B cell (primary cell): ENCODE results near the gene WDR73. TPM values are rescaled to one million over a fixed set of nuclear protein-coding genes. Genes with fewer than 3 reads are reported as not detected.
A peak's percentile ranks its signal among the peaks of the same experiment; 100 is the strongest.
"Not testable (repeated sequence)": the region's sequence is repeated elsewhere in the genome, so short reads cannot be mapped to it uniquely, and the experiment has no call there.

ENCODE experiments used
- ATAC-seq: fragments of 200-7000 bp; cut with Tn5 transposase; one replicate; pipeline ENCODE4 v1.10.0; 2021; ENCODE audit warnings: low read depth, mild to moderate bottlenecking, moderate number of reproducible peaks, moderate library complexity
- CTCF ChIA-PET: fragments of 350-600 bp; sonication (Branson Sonifier 250); formaldehyde crosslinking; loops from one replicate; lab custom pipeline; 2021; ENCODE audit warnings: antibody characterized with exemption, inconsistent platforms; lab: Charles Lee
- POLR2A ChIA-PET: fragments of 350-600 bp; sonication (Branson Sonifier 250); formaldehyde crosslinking; loops from one replicate; lab custom pipeline; 2021; ENCODE audit warnings: antibody characterized with exemption; lab: Charles Lee
- DNase-seq: peaks from one replicate; pipeline ENCODE4 v3.0.0; 2013
- H2AFZ ChIP-seq: 2 replicates; pipeline ENCODE4 v1.6.1; 2012; ENCODE audit warnings: mild to moderate bottlenecking, low read depth, low read length; ENCODE audit not compliant: insufficient read depth, poor library complexity, severe bottlenecking
- H3K27ac ChIP-seq, 2 donors: 1 replicate in 1 of 2; 2 replicates in 1 of 2; pipeline ENCODE4 v1.5.1; 2012 to 2013; ENCODE audit warnings: low read length in 2 of 2, mild to moderate bottlenecking in 2 of 2, moderate library complexity in 1 of 2
- H3K27me3 ChIP-seq, 4 experiments: fragments of 200-600 bp in 1 of 4; sonication (generic) in 1 of 4; replicated peaks in 1 of 4; 1 replicate in 2 of 4; 2 replicates in 2 of 4; pipeline versions ENCODE4 v1.6.1 to v1.7.0; 2013 to 2016; ENCODE audit warnings: low read length in 3 of 4, mild to moderate bottlenecking in 2 of 4, mixed read lengths in 1 of 4, moderate library complexity in 1 of 4; ENCODE audit not compliant: insufficient read depth in 4 of 4, control insufficient read depth in 3 of 4; ENCODE audit errors: control extremely low read depth in 1 of 4
- H3K36me3 ChIP-seq, 2 experiments: replicated peaks in 1 of 2; 1 replicate in 1 of 2; 2 replicates in 1 of 2; pipeline versions ENCODE4 v1.6.1 to v1.7.1; 2013; ENCODE audit warnings: low read length in 1 of 2; ENCODE audit not compliant: insufficient read depth in 2 of 2, control insufficient read depth in 1 of 2; ENCODE audit errors: control extremely low read depth in 1 of 2, extremely low read depth in 1 of 2
- H3K4me1 ChIP-seq, 2 donors: fragments of 200-600 bp in 1 of 2; sonication (generic) in 1 of 2; 1 replicate in 1 of 2; 2 replicates in 1 of 2; pipeline versions ENCODE4 v1.5.1 to v1.6.1; 2013 to 2017; ENCODE audit warnings: low read length in 2 of 2; ENCODE audit not compliant: control insufficient read depth in 2 of 2, insufficient read depth in 2 of 2
- H3K4me2 ChIP-seq: replicated peaks from 2 replicates; pipeline ENCODE3; 2012; ENCODE audit warnings: mild to moderate bottlenecking, low read depth, low read length; ENCODE audit not compliant: poor library complexity, severe bottlenecking
- H3K4me3 ChIP-seq, 5 experiments: fragments of 200-600 bp in 1 of 5; sonication (generic) in 1 of 5; 1 replicate in 3 of 5; 2 replicates in 2 of 5; pipeline versions ENCODE4 v1.5.1 to v1.7.0; 2011 to 2016; ENCODE audit warnings: low read length in 4 of 5, mild to moderate bottlenecking in 4 of 5, low read depth in 2 of 5, control low read depth in 1 of 5, moderate library complexity in 1 of 5; ENCODE audit not compliant: insufficient read depth in 1 of 5; ENCODE audit errors: control extremely low read depth in 1 of 5, extremely low read depth in 1 of 5
- H3K79me2 ChIP-seq: fragments of 200-600 bp; sonication (generic); one replicate; pipeline ENCODE4 v1.6.0; 2016; ENCODE audit warnings: low read length; ENCODE audit not compliant: control insufficient read depth, insufficient read depth
- H3K9ac ChIP-seq: fragments of 200-600 bp; sonication (generic); 2 replicates; pipeline ENCODE4 v1.6.1; 2017; ENCODE audit warnings: mild to moderate bottlenecking, low read length, moderate library complexity
- H3K9me3 ChIP-seq, 3 donors: one replicate each; pipeline versions ENCODE4 v1.6.1 to v1.7.1; 2013; ENCODE audit warnings: low read length in 2 of 3; ENCODE audit not compliant: control insufficient read depth in 2 of 3, insufficient read depth in 1 of 3; ENCODE audit errors: control extremely low read depth in 1 of 3
- H4K20me1 ChIP-seq: 2 replicates; pipeline ENCODE4 v1.6.0; 2012; ENCODE audit warnings: mild to moderate bottlenecking, low read length; ENCODE audit not compliant: insufficient read depth, control insufficient read depth, poor library complexity, severe bottlenecking
- H3K27ac Mint-ChIP-seq: one replicate; pipeline ENCODE4 v1.8.0; 2021; ENCODE audit warnings: mixed read lengths
- H3K27me3 Mint-ChIP-seq: one replicate; pipeline ENCODE4 v1.8.0; 2021; ENCODE audit warnings: mixed read lengths
- H3K4me1 Mint-ChIP-seq: one replicate; pipeline ENCODE4 v1.8.0; 2021; ENCODE audit warnings: mixed read lengths
- H3K4me3 Mint-ChIP-seq: one replicate; pipeline ENCODE4 v1.8.0; 2021; ENCODE audit warnings: mixed read lengths
- H3K9me3 Mint-ChIP-seq: one replicate; pipeline ENCODE4 v1.8.0; 2022; ENCODE audit warnings: mixed read lengths; ENCODE audit not compliant: insufficient read depth
- CTCF ChIP-seq: fragments of 200-600 bp; IDR thresholded peaks from one replicate; pipeline ENCODE4 v1.8.0; 2022; ENCODE audit warnings: antibody characterized with exemption, mild to moderate bottlenecking
- EZH2 ChIP-seq: IDR thresholded peaks from 2 replicates; pipeline ENCODE4 v1.6.1; 2012; ENCODE audit warnings: borderline replicate concordance, low read depth, mild to moderate bottlenecking, moderate library complexity, low read length; ENCODE audit not compliant: insufficient read depth, poor library complexity, severe bottlenecking
- WGBS: methylation state at CpG from one replicate; pipeline ENCODE4 v1.1.5; 2013; ENCODE audit warnings: missing lambda C conversion rate; ENCODE audit not compliant: insufficient coverage; 5-methylcytosine and 5-hydroxymethylcytosine counted together
- intact Hi-C: fragments of 100-400 bp; cut with micrococcal nuclease; formaldehyde crosslinking; loops from one replicate; pipeline ENCODE4 v1.10.0; 2022
- polyA plus RNA-seq: library from polyadenylated mRNA; depleted of rRNA; stranded (reverse); fragments of >200 nt; gene quantifications from 2 replicates; pipeline ENCODE4 v1.2.3, GENCODE V29; 2012
- total RNA-seq, 2 donors: library from RNA; stranded (reverse); fragments of 120-200 nt in 1 of 2; gene quantifications; 1 replicate in 1 of 2; 2 replicates in 1 of 2; pipeline versions ENCODE4 v1.2.3 to v1.2.4, GENCODE V29; 2013 to 2022

Gene WDR73
- total and polyA plus RNA-seq, 2 donors (not counting 1 experiment from before 2014, with no cell fraction given): 21.0 to 43.4 TPM

- peaks cover 5% of the 10 kb centered on the region for H4K20me1 ChIP-seq
- H3K4me3 ChIP-seq: no peak overlapping the region
- H3K36me3 ChIP-seq: peaks cover 4 to 71% of the 10 kb centered on the region in 2 experiments
- 94% methylated on average over 10 of the region's 10 CpGs for WGBS
- ChIA-PET CTCF (no interaction called here), POLR2A (no interaction called here)
- TF ChIP-seq EZH2: no peak
- TF ChIP-seq CTCF: no peak
- no peaks in the 10 kb centered on the region for H3K9me3 ChIP-seq
- no peaks in the 10 kb centered on the region for H3K27me3 ChIP-seq
- H3K4me1 ChIP-seq: peaks cover 4 to 5% of the 10 kb centered on the region in 2 donors
- intact Hi-C loops: no loop called here
- H3K4me3 Mint-ChIP-seq: no peak overlapping the region
- H3K27ac ChIP-seq: no peak overlapping the region
- no peaks in the 10 kb centered on the region for H3K79me2 ChIP-seq
- H3K27me3 Mint-ChIP-seq: no peaks in the 10 kb centered on the region
- no peak overlapping the region for H3K27ac Mint-ChIP-seq
- ATAC-seq (no peak), DNase-seq (no peak)
- no peak overlapping the region for H3K9ac ChIP-seq
- H3K9me3 Mint-ChIP-seq: no peaks in the 10 kb centered on the region
- H2AFZ ChIP-seq: no peak overlapping the region
- peaks cover 11% of the 10 kb centered on the region for H3K4me1 Mint-ChIP-seq
- no peak overlapping the region for H3K4me2 ChIP-seq
These were observed 8.6 kb downstream of the WDR73 start for GRCh38 chr15:84645496-84645895.

GRCh38 chr15:84643838-84644237 is 10.2 kb downstream of the WDR73 start:
- H3K27me3 Mint-ChIP-seq: no peaks in the 10 kb centered on the region
- no peak overlapping the region for H3K4me2 ChIP-seq
- TF ChIP-seq EZH2: no peak
- TF ChIP-seq CTCF: no peak
- WGBS: 86% methylated on average over 2 of the region's 6 CpGs
- DNase-seq: no peak
- H3K9me3 Mint-ChIP-seq: no peaks in the 10 kb centered on the region
- ChIA-PET POLR2A (interaction anchor here (0.6 kb wide), 1 partner anchor 11 kb away, joined by 3 read pairs; no protein-coding TSS in a partner anchor), CTCF (no interaction called here)
- H3K4me1 Mint-ChIP-seq: peaks cover 8% of the 10 kb centered on the region
- no peaks in the 10 kb centered on the region for H3K27me3 ChIP-seq
- peak overlapping the region; percentile 56 for H3K27ac Mint-ChIP-seq
- no peak for ATAC-seq
- H3K27ac ChIP-seq: no peak overlapping the region
- peaks cover 4 to 5% of the 10 kb centered on the region in 2 donors for H3K4me1 ChIP-seq
- no peak overlapping the region for H3K4me3 ChIP-seq
- H3K36me3 ChIP-seq: peaks cover 4 to 76% of the 10 kb centered on the region in 2 experiments
- H4K20me1 ChIP-seq: peaks cover 2% of the 10 kb centered on the region
- H2AFZ ChIP-seq: no peak overlapping the region
- peaks cover 3% of the 10 kb centered on the region for H3K79me2 ChIP-seq
- intact Hi-C loops: no loop called here
- H3K9me3 ChIP-seq: no peaks in the 10 kb centered on the region
- H3K4me3 Mint-ChIP-seq: no peak overlapping the region
- no peak overlapping the region for H3K9ac ChIP-seq

- H3K4me2 ChIP-seq, H3K4me3 ChIP-seq, H3K9me3 Mint-ChIP-seq, H2AFZ ChIP-seq, H3K27me3 Mint-ChIP-seq, DNase-seq, H3K79me2 ChIP-seq, POLR2A ChIA-PET, H3K4me3 Mint-ChIP-seq, intact Hi-C loops, H3K9me3 ChIP-seq, H4K20me1 ChIP-seq, H3K27me3 ChIP-seq, H3K4me1 ChIP-seq, ATAC-seq, H3K9ac ChIP-seq, H3K4me1 Mint-ChIP-seq, H3K27ac Mint-ChIP-seq: not testable (repeated sequence)
- H3K27ac ChIP-seq: peak overlapping the region in 1 of 2 donors; percentile 36
- CTCF ChIA-PET: interaction anchor here (0.7 kb wide), 1 partner anchor 158 kb away, joined by 3 read pairs; no protein-coding TSS in a partner anchor
- H3K36me3 ChIP-seq: peaks cover 2 to 75% of the 10 kb centered on the region in 2 experiments
- WGBS: 50% methylated on average over 2 of the region's 2 CpGs
These were observed 11.4 kb downstream of the WDR73 start for GRCh38 chr15:84642640-84643039.
